Measurements from ENCODE around the gene TOP2B. TPM values are rescaled to one million over a fixed set of nuclear protein-coding genes. Genes with fewer than 3 reads are reported as not detected.

TOP2B gene
- total RNA-seq, 1 donor from 2014 or later = 113 TPM

Small RNAs within 50 kb of the gene (microRNA-seq; reads per million reads assigned to microRNA genes)
- gene MIR4442 (ENCODE audit: borderline number of aligned reads) = not detected

Other genes with a start within 250 kb of the TOP2B start
- 22.8 TPM for gene RARB, start 236.6 kb downstream of the TOP2B start, total RNA-seq
- gene NGLY1, start 118.5 kb upstream of the TOP2B start, total RNA-seq = 35.3 TPM
- gene OXSM, start 125.2 kb upstream of the TOP2B start, total RNA-seq = 15.5 TPM